ENCODE data around the gene CAMK1D.
A peak's percentile ranks its signal among the peaks of the same experiment; 100 is the strongest.

DNA sequence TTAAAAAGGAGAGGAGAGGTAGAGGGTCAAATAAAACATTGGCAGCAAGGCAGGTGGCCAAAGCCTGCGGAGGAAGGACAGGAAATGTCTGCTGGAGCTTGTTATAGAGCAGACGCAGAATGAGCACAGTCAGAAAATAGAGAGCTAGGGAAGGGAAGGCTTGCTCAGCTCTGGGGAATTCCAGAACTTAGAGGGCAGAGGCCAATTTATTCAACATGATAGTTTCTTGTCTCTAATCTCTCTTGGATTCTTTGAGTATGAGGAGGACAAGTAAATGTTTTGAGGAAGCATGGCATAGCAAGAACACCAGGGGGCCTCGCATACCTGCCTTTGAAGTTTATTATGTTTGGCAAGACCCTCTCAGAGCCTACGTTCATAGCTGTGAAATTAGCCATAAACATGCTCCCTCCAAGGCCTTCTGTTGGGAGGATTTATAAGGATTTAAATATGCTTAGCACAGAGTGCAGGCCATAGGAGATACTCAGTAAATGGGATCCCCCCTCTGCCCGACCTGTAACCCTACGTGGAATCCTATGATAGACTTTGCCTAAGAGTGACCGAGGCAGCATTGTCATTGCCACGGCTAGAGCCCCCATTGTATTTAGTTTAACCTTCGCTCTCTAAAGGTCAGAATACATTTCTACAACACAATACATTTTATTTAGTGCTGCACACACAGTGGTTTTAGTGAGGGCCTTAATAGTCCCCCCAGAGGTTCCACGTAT, 358.3 kb downstream of the CAMK1D start:
- TF ChIP-seq, protein P1, sequence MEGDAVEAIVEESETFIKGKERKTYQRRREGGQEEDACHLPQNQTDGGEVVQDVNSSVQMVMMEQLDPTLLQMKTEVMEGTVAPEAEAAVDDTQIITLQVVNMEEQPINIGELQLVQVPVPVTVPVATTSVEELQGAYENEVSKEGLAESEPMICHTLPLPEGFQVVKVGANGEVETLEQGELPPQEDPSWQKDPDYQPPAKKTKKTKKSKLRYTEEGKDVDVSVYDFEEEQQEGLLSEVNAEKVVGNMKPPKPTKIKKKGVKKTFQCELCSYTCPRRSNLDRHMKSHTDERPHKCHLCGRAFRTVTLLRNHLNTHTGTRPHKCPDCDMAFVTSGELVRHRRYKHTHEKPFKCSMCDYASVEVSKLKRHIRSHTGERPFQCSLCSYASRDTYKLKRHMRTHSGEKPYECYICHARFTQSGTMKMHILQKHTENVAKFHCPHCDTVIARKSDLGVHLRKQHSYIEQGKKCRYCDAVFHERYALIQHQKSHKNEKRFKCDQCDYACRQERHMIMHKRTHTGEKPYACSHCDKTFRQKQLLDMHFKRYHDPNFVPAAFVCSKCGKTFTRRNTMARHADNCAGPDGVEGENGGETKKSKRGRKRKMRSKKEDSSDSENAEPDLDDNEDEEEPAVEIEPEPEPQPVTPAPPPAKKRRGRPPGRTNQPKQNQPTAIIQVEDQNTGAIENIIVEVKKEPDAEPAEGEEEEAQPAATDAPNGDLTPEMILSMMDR (IDR thresholded peaks at IDR 0.05 in 4 of 5, conservative IDR thresholded peaks at IDR 0.05 in 1 of 5), result peak in 2 of 5 experiments; percentile 24 to 28
- TF ChIP-seq POLR2A (IDR thresholded peaks at IDR 0.05), result no peak

Measured in gastrocnemius medialis (tissue), 4 donors.